ENCODE data around the gene TMEM63A.
"Not testable (repeated sequence)": the region's sequence is repeated elsewhere in the genome, so short reads cannot be mapped to it uniquely, and the experiment has no call there.

DNA sequence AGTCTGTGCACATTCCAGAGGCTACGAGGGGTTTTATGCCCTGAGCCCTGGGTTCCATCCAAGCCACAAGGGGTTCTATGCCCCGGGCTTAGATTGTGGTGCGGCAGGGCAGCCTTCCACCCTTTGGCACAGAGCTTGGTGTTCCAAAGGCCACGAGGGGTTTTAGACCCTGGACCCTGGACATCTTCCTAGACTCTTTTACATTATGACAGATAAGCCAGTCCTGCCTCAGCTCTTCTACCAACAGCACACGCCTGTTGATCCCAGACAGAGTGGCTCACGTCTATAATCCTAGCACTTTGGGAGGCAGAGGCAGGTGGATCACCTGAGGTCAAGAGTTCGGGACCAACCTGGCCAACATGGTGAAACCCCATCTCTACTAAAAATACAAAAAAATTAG is 81.0 kb downstream of the TMEM63A start:
- TF ChIP-seq, protein P1, sequence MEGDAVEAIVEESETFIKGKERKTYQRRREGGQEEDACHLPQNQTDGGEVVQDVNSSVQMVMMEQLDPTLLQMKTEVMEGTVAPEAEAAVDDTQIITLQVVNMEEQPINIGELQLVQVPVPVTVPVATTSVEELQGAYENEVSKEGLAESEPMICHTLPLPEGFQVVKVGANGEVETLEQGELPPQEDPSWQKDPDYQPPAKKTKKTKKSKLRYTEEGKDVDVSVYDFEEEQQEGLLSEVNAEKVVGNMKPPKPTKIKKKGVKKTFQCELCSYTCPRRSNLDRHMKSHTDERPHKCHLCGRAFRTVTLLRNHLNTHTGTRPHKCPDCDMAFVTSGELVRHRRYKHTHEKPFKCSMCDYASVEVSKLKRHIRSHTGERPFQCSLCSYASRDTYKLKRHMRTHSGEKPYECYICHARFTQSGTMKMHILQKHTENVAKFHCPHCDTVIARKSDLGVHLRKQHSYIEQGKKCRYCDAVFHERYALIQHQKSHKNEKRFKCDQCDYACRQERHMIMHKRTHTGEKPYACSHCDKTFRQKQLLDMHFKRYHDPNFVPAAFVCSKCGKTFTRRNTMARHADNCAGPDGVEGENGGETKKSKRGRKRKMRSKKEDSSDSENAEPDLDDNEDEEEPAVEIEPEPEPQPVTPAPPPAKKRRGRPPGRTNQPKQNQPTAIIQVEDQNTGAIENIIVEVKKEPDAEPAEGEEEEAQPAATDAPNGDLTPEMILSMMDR (conservative IDR thresholded peaks at IDR 0.05 in 1 of 2, IDR thresholded peaks at IDR 0.05 in 1 of 2; ENCODE audit: low read depth in 1 of 2, low read length in 2 of 2), result not testable (repeated sequence)
- not testable (repeated sequence) for TF ChIP-seq EZH2 (IDR thresholded peaks at IDR 0.05; ENCODE audit: low read length, missing control alignments)

Data from fibroblast of lung (primary cell).